HepG2 (cell line): ENCODE measurements around the gene ANKRD11.
"Not testable (repeated sequence)": the region's sequence is repeated elsewhere in the genome, so short reads cannot be mapped to it uniquely, and the experiment has no call there.

Experiments used
- ARNTL ChIP-seq: sonication (generic); formaldehyde crosslinking; IDR thresholded peaks from 2 replicates; pipeline ENCODE4 v1.4.0; 2020; ENCODE audit warnings: mild to moderate bottlenecking, missing genetic modification reagents
- CREB1 ChIP-seq, 2 experiments: fragments of 450-650 bp in 1 of 2; IDR thresholded peaks; 2 replicates each; pipeline ENCODE4 v1.6.1; 2016 to 2017; ENCODE audit warnings: control low read depth in 1 of 2, mild to moderate bottlenecking in 1 of 2, missing compliant biosample characterization in 1 of 2, missing genetic modification characterization in 1 of 2
- CTCF ChIP-seq: sonication (generic); formaldehyde crosslinking; IDR thresholded peaks from 2 replicates; pipeline ENCODE4 v1.5.0; 2020; ENCODE audit warnings: mild to moderate bottlenecking, missing genetic modification reagents, moderate library complexity
- E2F1 ChIP-seq: sonication (generic); formaldehyde crosslinking; IDR thresholded peaks from 2 replicates; pipeline ENCODE4 v1.5.0; 2020; ENCODE audit warnings: missing genetic modification reagents
- EZH2 ChIP-seq: conservative IDR thresholded peaks from 2 replicates; pipeline ENCODE4 v1.6.1; 2012; ENCODE audit warnings: mild to moderate bottlenecking, low read depth, low read length, moderate library complexity
- KLF13 ChIP-seq: sonication (generic); formaldehyde crosslinking; IDR thresholded peaks from 2 replicates; pipeline ENCODE4 v1.4.0; 2020; ENCODE audit warnings: mild to moderate bottlenecking, missing genetic modification reagents
- MYC ChIP-seq: sonication (generic); formaldehyde crosslinking; IDR thresholded peaks from 2 replicates; pipeline ENCODE4 v1.9.0; 2021; ENCODE audit warnings: missing genetic modification reagents, borderline replicate concordance
- NR2C2 ChIP-seq: sonication (generic); formaldehyde crosslinking; IDR thresholded peaks from 2 replicates; pipeline ENCODE4 v1.4.0; 2020; ENCODE audit warnings: missing genetic modification reagents, mild to moderate bottlenecking, moderate library complexity, borderline replicate concordance
- PHF21A ChIP-seq: sonication (generic); formaldehyde crosslinking; IDR thresholded peaks from 2 replicates; pipeline ENCODE4 v1.5.0; 2020; ENCODE audit warnings: mild to moderate bottlenecking, missing genetic modification reagents
- POLR2A ChIP-seq, 2 experiments: IDR thresholded peaks; 2 replicates each; pipeline ENCODE4 v1.6.1; 2011; ENCODE audit warnings: low read depth in 2 of 2, low read length in 2 of 2, mild to moderate bottlenecking in 1 of 2, moderate library complexity in 1 of 2; ENCODE audit not compliant: insufficient read depth in 1 of 2
- SMC3 ChIP-seq: IDR thresholded peaks from 2 replicates; pipeline ENCODE4 v1.6.1; 2011; ENCODE audit warnings: low read length, improper control_type of control experiment
- SUZ12 ChIP-seq: fragments of 150-350 bp; IDR thresholded peaks from 2 replicates; pipeline ENCODE4 v1.6.1; 2014; ENCODE audit warnings: low read depth, low read length
- ZFP82 ChIP-seq: sonication (generic); formaldehyde crosslinking; IDR thresholded peaks from 2 replicates; pipeline ENCODE4 v1.5.1; 2020; ENCODE audit warnings: mild to moderate bottlenecking, missing genetic modification reagents, borderline replicate concordance
- ZNF407 ChIP-seq: sonication (generic); formaldehyde crosslinking; IDR thresholded peaks from one replicate; pipeline ENCODE4 v1.5.1; 2020; ENCODE audit warnings: mild to moderate bottlenecking, missing genetic modification reagents; ENCODE audit errors: not compliant biosample characterization

GRCh38 chr16:89362540-89363223 lies 127.7 kb downstream of the ANKRD11 start:
- not testable (repeated sequence) for TF ChIP-seq CTCF (CRISPR knock-in tag); MYC (CRISPR knock-in tag); CREB1 (IDR thresholded peaks at IDR 0.05); CREB1 (CRISPR knock-in tag; IDR thresholded peaks at IDR 0.05); ZNF407 (CRISPR knock-in tag); PHF21A (CRISPR knock-in tag); SMC3; POLR2A (IDR thresholded peaks at IDR 0.05; ENCODE audit: insufficient read depth in 1 of 2, low read depth in 2 of 2, low read length in 2 of 2); NR2C2 (CRISPR knock-in tag); EZH2; ZFP82; ARNTL (CRISPR knock-in tag); SUZ12; KLF13 (CRISPR knock-in tag); E2F1 (CRISPR knock-in tag)
